Type B pancreatic cell (in vitro differentiated cells): ENCODE results near the gene FASLG. TPM values are rescaled to one million over a fixed set of nuclear protein-coding genes. Genes with fewer than 3 reads are reported as not detected.
"Not testable (repeated sequence)": the region's sequence is repeated elsewhere in the genome, so short reads cannot be mapped to it uniquely, and the experiment has no call there.

Experiments used
- DNase-seq: peaks from one replicate; pipeline ENCODE4 v3.0.0; 2021; ENCODE audit warnings: mixed read lengths; ENCODE audit not compliant: unreplicated experiment; ENCODE audit errors: extremely low spot score
- H3K27ac Mint-ChIP-seq: 2 replicates; pipeline ENCODE4 v1.8.0; 2021; ENCODE audit warnings: mild to moderate bottlenecking, mixed read lengths
- H3K27me3 Mint-ChIP-seq: 2 replicates; pipeline ENCODE4 v1.8.0; 2021; ENCODE audit warnings: mixed read lengths
- H3K36me3 Mint-ChIP-seq: 2 replicates; pipeline ENCODE4 v1.8.0; 2021; ENCODE audit warnings: mixed read lengths
- H3K4me1 Mint-ChIP-seq: one replicate; pipeline ENCODE4 v1.8.0; 2021; ENCODE audit warnings: mixed read lengths; ENCODE audit not compliant: unreplicated experiment
- H3K4me3 Mint-ChIP-seq: 2 replicates; pipeline ENCODE4 v1.8.0; 2021; ENCODE audit warnings: mild to moderate bottlenecking, mixed read lengths
- H3K9me3 Mint-ChIP-seq: 2 replicates; pipeline ENCODE4 v1.8.0; 2021; ENCODE audit warnings: mixed read lengths
- CTCF ChIP-seq: fragments of 200-600 bp; sonication (generic); conservative IDR thresholded peaks from 2 replicates; pipeline ENCODE4 v1.5.0; 2021; ENCODE audit warnings: antibody characterized with exemption, mild to moderate bottlenecking
- total RNA-seq: library from RNA; stranded (reverse); gene quantifications from 2 replicates; pipeline ENCODE4 v1.2.1, GENCODE V29; 2021; ENCODE audit warnings: low replicate concordance

FASLG gene
- total RNA-seq, 1 donor from 2014 or later: not detected

GRCh38 chr1:172616636-172617035 is 42.3 kb upstream of the FASLG start:
- Mint-ChIP-seq H3K27ac (no peak overlapping the region), H3K36me3 (peaks cover 3% of the 10 kb centered on the region), H3K4me3 (no peak overlapping the region), H3K27me3 (no peaks in the 10 kb centered on the region), H3K9me3 (peaks cover 26% of the 10 kb centered on the region), H3K4me1 (peaks cover 5% of the 10 kb centered on the region)
- DNase-seq: no peak
- TF ChIP-seq CTCF: no peak

GRCh38 chr1:172620603-172621002 is 38.3 kb upstream of the FASLG start:
- DNase-seq, H3K4me1 Mint-ChIP-seq, H3K4me3 Mint-ChIP-seq, H3K27ac Mint-ChIP-seq, H3K27me3 Mint-ChIP-seq, H3K36me3 Mint-ChIP-seq: not testable (repeated sequence)
- peaks cover 34% of the 10 kb centered on the region for H3K9me3 Mint-ChIP-seq

GRCh38 chr1:172622541-172622940 is 36.4 kb upstream of the FASLG start:
- Mint-ChIP-seq H3K27me3 (no peaks in the 10 kb centered on the region), H3K36me3 (no peaks in the 10 kb centered on the region), H3K9me3 (peaks cover 24% of the 10 kb centered on the region), H3K4me3 (no peak overlapping the region), H3K27ac (no peak overlapping the region), H3K4me1 (no peaks in the 10 kb centered on the region)
- no peak for DNase-seq
- no peak for TF ChIP-seq CTCF

GRCh38 chr1:172623748-172624147 is 35.2 kb upstream of the FASLG start:
- TF ChIP-seq CTCF: no peak
- H3K27me3 Mint-ChIP-seq: no peaks in the 10 kb centered on the region

GRCh38 chr1:172626845-172627244 is 32.1 kb upstream of the FASLG start:
- DNase-seq: no peak
- Mint-ChIP-seq H3K9me3 (peaks cover 8% of the 10 kb centered on the region), H3K4me1 (no peaks in the 10 kb centered on the region), H3K4me3 (no peak overlapping the region), H3K27ac (no peak overlapping the region), H3K36me3 (no peaks in the 10 kb centered on the region), H3K27me3 (no peaks in the 10 kb centered on the region)
- TF ChIP-seq CTCF: no peak

More at GRCh38 chr1:172623748-172624147, 35.2 kb upstream of the FASLG start:
- Mint-ChIP-seq H3K27ac (no peak overlapping the region), H3K4me3 (no peak overlapping the region), H3K36me3 (no peaks in the 10 kb centered on the region), H3K4me1 (no peaks in the 10 kb centered on the region), H3K9me3 (peaks cover 21% of the 10 kb centered on the region)
- DNase-seq: no peak

GRCh38 chr1:172627702-172628101 is 31.2 kb upstream of the FASLG start:
- H3K4me3 Mint-ChIP-seq: no peak overlapping the region

More at GRCh38 chr1:172627702-172628101, 31.2 kb upstream of the FASLG start:
- no peak overlapping the region for H3K27ac Mint-ChIP-seq
- H3K4me1 Mint-ChIP-seq: no peaks in the 10 kb centered on the region
- DNase-seq: no peak
- TF ChIP-seq CTCF: no peak
- peaks cover 7% of the 10 kb centered on the region for H3K9me3 Mint-ChIP-seq
- no peaks in the 10 kb centered on the region for H3K27me3 Mint-ChIP-seq
- H3K36me3 Mint-ChIP-seq: no peaks in the 10 kb centered on the region
